ENCODE measurements around the gene EFNA2. TPM values are rescaled to one million over a fixed set of nuclear protein-coding genes. Genes with fewer than 3 reads are reported as not detected.

EFNA2 gene
- total and polyA plus RNA-seq, 2 of the 8 experiments (the other 6 are each of a cell fraction or from before 2014, with no cell fraction given) = 4.0 to 7.0 TPM

- TF ChIP-seq SP2 (IDR thresholded peaks at IDR 0.05; ENCODE audit: low read length) (no peak), GTF2F1 (IDR thresholded peaks at IDR 0.05; ENCODE audit: borderline replicate concordance, low read depth, low read length) (no peak), BACH1 (IDR thresholded peaks at IDR 0.05; ENCODE audit: low read length) (no peak; the same call in 1 of the 2 replicates)
Measured at GRCh38 chr19:1266129-1266915, 19.4 kb upstream of the EFNA2 start (continued).
